Hematopoietic multipotent progenitor cell treated with erythropoietin and hydrocortisone succinate and interleukin-3 and kit ligand, for 6 days (in vitro differentiated cells): ENCODE data around the gene MAN2A2.
"Not testable (repeated sequence)": the region's sequence is repeated elsewhere in the genome, so short reads cannot be mapped to it uniquely, and the experiment has no call there.

Experiments
- DNase-seq: peaks from one replicate; pipeline ENCODE4 v3.0.0-alpha.2; 2015

MAN2A2 gene

GRCh38 chr15:90884719-90885431 is 18.2 kb upstream of the MAN2A2 start:
- DNase-seq, result peak; percentile 47

GRCh38 chr15:90885432-90886290 is 17.4 kb upstream of the MAN2A2 start:
- peak; percentile 93 for DNase-seq

DNA sequence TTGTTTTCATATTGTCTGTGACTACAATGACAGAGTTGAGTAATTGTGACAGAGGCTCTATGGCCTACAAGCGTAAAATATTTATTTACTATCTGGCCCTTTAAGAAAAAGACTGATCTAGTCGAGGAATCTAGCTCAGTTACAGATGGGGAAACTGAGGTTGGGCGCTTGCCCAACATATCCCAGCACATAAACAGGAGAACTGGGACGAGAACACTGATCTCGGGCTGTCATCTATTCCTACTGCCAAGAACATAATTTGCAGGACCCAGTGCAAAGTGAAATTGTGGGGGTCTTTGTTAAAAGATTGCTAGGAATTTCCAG is 16.8 kb upstream of the MAN2A2 start:
- DNase-seq, result no peak

DNA sequence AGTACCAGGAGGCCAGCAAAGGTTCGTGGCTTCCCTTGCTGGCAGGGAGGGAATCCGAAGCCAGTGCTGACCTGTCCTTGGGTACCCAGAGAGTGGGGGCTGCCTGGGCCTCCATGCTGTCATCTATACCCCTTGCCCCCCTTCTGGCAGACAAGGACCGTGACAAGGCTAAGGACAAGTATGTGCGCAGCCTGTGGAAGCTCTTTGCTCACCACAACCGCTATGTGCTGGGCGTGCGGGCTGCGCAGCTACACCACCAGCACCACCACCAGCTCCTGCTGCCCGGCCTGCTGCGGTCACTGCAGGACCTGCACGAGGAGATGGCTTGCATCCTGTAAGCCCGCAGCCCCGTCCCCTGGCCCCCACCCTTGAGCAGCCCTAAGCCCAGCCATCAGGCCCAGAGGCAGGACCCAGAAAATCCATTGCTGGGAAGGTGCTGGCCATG is 16.0 kb upstream of the MAN2A2 start:
- no peak for DNase-seq

- DNase-seq, result no peak
These were observed 13.8 kb upstream of the MAN2A2 start for GRCh38 chr15:90889313-90889730.

DNA sequence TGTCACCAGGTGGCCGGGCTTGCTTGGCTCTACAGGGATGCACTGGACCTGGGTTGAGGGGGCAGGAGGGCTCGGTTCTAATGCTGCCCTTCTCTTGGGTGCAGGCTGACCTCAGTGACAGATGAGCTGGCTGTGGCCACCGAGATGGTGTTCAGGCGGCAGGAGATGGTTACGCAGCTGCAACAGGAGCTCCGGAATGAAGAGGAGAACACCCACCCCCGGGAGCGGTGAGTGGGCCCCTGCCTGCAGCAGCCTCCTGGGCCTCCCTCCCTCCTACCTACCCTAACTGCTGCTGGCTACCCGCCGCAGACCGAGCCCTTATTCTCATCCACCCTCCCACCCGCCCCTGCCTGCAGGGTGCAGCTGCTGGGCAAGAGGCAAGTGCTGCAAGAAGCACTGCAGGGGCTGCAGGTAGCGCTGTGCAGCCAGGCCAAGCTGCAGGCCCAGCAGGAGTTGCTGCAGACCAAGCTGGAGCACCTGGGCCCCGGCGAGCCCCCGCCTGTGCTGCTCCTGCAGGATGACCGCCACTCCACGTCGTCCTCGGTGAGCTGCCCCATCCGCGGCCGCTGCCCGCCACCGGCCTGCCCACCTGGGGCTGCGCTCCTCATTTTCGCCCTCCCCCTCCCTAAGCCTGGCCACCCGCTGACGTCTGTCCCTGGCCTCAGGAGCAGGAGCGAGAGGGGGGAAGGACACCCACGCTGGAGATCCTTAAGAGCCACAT is 13.2 kb upstream of the MAN2A2 start:
- DNase-seq, result no peak

DNA sequence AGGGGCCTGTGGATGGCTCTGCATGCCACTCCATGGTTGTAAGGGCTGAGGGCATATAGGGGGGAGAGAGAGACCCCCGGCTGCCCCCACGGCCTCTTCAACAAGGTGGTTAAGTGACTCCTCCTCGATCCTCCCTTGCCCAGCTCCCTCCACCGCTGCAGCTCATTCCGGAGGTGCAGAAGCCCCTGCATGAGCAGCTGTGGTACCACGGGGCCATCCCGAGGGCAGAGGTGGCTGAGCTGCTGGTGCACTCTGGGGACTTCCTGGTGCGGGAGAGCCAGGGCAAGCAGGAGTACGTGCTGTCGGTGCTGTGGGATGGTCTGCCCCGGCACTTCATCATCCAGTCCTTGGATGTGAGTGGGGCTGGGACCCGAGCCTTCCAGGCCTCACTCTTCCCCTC is 12.3 kb upstream of the MAN2A2 start:
- DNase-seq, result no peak

DNA sequence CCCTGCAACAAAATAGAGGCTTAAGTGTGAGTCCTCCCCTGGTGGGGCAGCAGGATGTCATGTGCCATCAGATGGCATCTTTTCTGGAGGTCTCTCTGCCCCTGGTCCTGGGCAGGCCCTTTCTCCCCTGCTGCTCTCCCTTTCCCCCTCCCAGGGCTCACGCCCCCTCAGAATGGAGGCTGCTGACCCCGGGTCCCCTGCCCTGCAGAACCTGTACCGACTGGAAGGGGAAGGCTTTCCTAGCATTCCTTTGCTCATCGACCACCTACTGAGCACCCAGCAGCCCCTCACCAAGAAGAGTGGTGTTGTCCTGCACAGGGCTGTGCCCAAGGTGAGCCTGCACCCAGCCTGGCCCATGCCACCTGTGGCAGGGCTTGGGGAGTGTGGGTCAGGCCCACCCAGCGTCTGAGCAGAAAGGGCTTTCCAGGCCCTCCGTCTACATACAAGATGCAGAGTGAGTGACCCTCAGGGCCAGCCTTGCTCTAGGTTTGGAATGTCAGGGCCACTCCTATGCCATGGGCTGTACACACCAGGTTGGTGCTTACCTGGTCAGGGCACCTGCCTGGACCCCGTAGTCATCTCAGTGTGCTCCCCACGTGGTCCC is 11.7 kb upstream of the MAN2A2 start:
- no peak for DNase-seq

- DNase-seq, result no peak
These were observed 11.1 kb upstream of the MAN2A2 start for GRCh38 chr15:90892023-90892422.

DNA sequence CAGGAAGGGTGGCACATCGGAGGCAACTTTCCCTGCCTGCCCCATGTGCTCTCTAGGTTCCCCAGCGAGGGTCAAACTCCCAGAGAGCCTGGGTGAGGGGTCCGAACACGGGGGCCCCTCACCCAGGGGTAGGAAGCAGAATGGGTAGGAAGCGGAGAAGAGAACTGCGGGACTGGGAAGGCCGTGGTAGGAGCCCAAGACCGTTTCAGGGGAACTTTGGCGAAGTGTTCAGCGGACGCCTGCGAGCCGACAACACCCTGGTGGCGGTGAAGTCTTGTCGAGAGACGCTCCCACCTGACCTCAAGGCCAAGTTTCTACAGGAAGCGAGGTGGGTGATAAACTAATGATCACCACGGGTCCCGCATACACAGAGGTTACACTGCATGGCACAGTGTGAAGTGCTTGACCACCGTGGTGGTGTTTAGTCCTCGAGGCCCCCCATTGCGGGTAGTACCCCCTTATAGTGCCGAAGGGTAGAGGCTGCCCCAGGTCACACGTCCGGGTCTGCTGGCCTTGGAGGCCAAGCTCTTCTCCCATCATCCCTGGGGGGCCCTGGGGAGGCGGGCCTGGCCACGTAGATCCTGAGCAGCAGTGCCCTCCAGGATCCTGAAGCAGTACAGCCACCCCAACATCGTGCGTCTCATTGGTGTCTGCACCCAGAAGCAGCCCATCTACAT is 10.5 kb upstream of the MAN2A2 start:
- no peak for DNase-seq

- no peak for DNase-seq
These were observed 9.7 kb upstream of the MAN2A2 start for GRCh38 chr15:90893175-90894090.

DNA sequence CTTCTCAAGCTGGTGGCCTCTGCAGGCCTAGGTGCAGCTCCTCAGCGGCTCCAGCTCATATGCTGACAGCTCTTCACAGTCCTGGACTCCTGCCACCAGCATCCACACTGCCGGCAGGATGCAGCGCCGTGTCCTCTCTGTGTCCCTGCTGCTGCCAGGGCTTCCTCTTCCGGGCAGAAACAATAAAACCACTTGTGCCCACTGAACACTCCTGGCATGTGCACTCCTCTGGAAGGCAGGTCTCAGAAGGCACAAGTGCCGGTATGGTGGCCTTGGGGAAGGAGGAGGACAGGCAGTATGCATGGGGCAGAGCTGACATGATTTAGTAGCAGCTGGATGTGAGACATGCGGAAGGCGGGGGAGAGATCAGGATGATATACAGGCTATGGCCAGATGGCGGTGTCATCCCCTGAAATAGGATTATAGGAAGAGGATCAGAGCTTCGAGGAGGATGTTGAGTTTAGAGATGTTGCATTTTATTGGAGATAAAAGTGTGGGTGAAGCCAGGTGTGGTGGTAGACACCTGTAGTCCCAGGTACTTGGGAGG is 7.5 kb upstream of the MAN2A2 start:
- peak; percentile 73 for DNase-seq

DNA sequence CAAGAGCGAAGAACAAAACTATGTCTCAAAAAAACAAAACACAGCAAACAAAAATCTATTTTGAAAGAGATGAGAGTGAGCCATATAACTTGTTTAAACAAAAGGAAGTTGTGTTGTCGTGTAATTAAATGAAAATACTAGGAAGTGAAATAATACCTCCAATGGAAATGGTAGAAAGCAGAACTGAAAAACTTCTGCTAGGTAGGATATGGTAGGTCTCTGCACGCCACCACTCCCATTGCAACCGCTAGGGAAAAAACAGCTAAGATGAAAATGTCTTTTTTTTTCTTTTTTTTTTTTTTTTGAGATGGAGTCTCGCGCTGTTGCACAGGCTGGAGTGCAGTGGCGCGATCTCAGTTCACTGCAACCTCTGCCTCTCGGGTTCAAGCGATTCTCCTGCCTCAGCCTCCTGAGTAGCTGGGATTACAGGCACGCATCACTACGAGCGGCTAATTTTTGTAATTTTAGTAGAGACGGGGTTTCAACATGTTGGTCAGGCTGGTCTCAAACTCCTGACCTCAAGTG is 5.9 kb upstream of the MAN2A2 start:
- DNase-seq, result not testable (repeated sequence)

GRCh38 chr15:90901175-90902039 is 1.7 kb upstream of the MAN2A2 start:
- DNase-seq, result peak; percentile 99

- peak; percentile 79 for DNase-seq
These were observed 862 bp upstream of the MAN2A2 start for GRCh38 chr15:90902040-90902839.

- DNase-seq, result peak; percentile 81
These were observed 833 bp downstream of the MAN2A2 start for GRCh38 chr15:90903733-90904536.

DNA sequence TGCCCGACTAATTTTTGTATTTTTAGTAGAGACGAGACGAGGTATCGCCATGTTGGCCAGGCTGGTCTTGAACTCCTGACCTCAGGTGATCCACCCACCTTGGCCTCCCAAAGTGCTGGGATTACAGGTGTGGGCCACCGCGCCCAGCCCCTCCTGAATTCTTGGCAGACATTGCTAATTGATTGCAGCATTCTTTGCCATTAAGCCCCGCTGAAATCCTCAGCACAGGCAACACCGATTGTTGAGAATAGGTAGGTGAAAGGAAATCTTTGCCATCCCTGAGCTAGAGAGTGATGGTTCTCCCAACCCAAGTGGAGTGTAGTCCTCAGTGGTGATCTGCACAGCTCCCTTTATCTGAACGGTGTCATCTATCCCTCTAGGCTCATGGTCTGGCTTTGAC is 1.6 kb downstream of the MAN2A2 start:
- no peak for DNase-seq
